Measurements from ENCODE around the gene VPS9D1.

Gene VPS9D1

DNA sequence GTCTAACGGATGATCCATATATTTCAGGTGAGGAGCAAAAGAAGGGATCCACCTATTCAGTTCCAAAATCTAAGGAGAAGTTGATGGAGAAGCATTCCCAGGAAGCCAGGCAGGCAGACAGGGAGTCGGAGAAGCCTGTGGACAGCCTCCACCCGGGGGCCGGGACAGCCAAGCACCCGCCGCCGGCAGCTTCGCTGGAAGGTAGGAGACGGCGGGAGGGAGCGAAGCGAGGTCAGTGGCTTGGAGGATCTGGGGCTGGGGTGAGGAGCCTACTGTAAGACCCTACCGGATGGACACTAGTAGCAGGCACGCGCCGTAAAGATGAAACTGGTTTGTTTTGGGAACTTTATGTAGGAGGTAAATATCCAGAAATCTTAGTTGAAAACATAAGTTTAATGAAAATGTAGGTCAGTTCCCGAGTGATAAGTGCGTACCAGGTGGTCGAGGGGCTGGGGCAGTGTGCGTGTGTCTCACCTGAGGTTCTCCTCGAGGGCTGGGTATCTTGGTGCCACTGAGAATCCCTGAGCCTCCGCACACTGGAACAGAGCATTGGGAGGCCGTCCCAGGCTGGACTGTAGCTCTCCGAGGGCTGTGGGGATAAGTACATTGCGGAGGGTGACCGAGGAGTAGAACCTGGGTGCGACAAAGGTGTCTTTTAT lies 62.3 kb downstream of the VPS9D1 start:
- peak; percentile 15 for DNase-seq

DNA sequence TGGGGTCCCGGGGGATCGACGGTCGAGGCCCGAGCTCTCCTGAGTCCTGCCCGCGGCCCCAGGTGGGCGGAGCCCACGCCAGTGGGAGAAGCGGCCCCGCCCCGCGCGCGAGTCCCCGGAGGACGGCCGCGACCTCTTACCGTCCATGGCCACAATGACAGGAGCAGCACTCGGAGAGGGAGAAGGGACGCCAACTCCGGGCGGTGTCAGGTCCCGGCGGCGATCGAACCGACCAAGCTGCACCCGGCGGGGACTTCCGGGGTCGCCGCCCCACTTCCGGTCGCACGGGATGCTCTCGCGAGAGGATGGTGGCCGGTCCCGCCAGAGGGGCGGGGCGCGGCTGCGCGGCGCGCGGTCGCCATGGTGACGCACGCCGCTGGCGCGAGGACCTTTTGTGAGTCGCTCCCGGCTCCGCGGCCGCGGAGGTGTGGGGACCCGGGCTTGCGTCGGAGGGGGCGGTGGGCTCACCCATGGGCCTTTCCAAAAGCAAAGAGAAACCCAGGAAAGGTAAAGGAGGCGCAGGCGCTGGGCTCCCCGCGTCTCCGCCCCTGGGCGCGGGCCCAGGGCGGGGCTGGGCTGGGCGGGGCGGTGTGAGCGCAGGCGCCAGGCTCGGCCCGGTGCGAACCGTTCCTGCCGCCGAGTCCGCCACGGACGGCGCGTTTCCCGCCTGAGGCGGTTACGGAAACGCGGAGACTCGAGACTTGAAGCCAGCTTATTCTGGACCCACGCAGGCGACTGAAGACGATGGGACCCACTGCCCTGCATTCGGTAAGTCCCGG lies 63.1 kb downstream of the VPS9D1 start, which contains the start of the genes CHMP1A and SPATA33:
Gene CHMP1A (minus strand): TSS at position 267 of the 779 bp plus-strand sequence. CDS start 120 bp downstream, at position 147.
Gene SPATA33 (plus strand): TSS at position 395 of the 779 bp plus-strand sequence. CDS start 76 bp downstream, at position 471.
- peak; percentile 86 for DNase-seq
